Ectodermal cell (in vitro differentiated cells): ENCODE measurements around the gene ATP5F1D.

Experiments
- H3K27ac ChIP-seq: 2 replicates; pipeline ENCODE4 v1.7.0; 2013; ENCODE audit warnings: mild to moderate bottlenecking, low read depth, low read length; ENCODE audit not compliant: insufficient read depth, poor library complexity, severe bottlenecking
- H3K27me3 ChIP-seq: 2 replicates; pipeline ENCODE4 v1.7.0; 2013; ENCODE audit warnings: mild to moderate bottlenecking, low read length; ENCODE audit not compliant: insufficient read depth, control insufficient read depth, poor library complexity, severe bottlenecking
- H3K36me3 ChIP-seq: one replicate; pipeline ENCODE4 v1.7.0; 2013; ENCODE audit warnings: low read length; ENCODE audit not compliant: control insufficient read depth, insufficient read depth
- H3K4me1 ChIP-seq: one replicate; pipeline ENCODE4 v1.7.0; 2013; ENCODE audit warnings: low read length; ENCODE audit not compliant: control insufficient read depth, insufficient read depth
- H3K4me3 ChIP-seq: 2 replicates; pipeline ENCODE4 v1.7.0; 2013; ENCODE audit warnings: low read depth, low read length, control low read depth; ENCODE audit not compliant: insufficient read depth
- H3K9me3 ChIP-seq: 2 replicates; pipeline ENCODE4 v1.7.0; 2013; ENCODE audit warnings: mild to moderate bottlenecking, low read length, moderate library complexity; ENCODE audit not compliant: control insufficient read depth
- WGBS, 2 experiments: methylation state at CpG; one replicate each; pipeline ENCODE4 v1.1.7; 2013; ENCODE audit warnings: missing lambda C conversion rate in 2 of 2; 5-methylcytosine and 5-hydroxymethylcytosine counted together

Gene ATP5F1D

GRCh38 chr19:1227304-1228054 lies 14.1 kb upstream of the ATP5F1D start:
- H3K4me3 ChIP-seq = no peak overlapping the region
- no peak overlapping the region for H3K27ac ChIP-seq
- 94% methylated on average over 56 of the region's 56 CpGs for WGBS, 2 experiments
- H3K4me1 ChIP-seq = peaks cover 9% of the 10 kb centered on the region
- H3K9me3 ChIP-seq = no peaks in the 10 kb centered on the region
- H3K36me3 ChIP-seq = peaks cover 19% of the 10 kb centered on the region
- no peaks in the 10 kb centered on the region for H3K27me3 ChIP-seq

GRCh38 chr19:1228161-1228957 lies 13.2 kb upstream of the ATP5F1D start:
- 97% methylated on average over 100 of the region's 100 CpGs for WGBS, 2 experiments
- Histone ChIP-seq H3K4me1 (peaks cover 9% of the 10 kb centered on the region), H3K4me3 (no peak overlapping the region), H3K27me3 (no peaks in the 10 kb centered on the region), H3K27ac (no peak overlapping the region), H3K9me3 (no peaks in the 10 kb centered on the region), H3K36me3 (peaks cover 20% of the 10 kb centered on the region)

- Histone ChIP-seq H3K27ac (no peak overlapping the region), H3K36me3 (peaks cover 29% of the 10 kb centered on the region), H3K4me1 (peaks cover 9% of the 10 kb centered on the region), H3K4me3 (no peak overlapping the region), H3K27me3 (no peaks in the 10 kb centered on the region), H3K9me3 (no peaks in the 10 kb centered on the region)
- WGBS, 2 experiments = 96 to 97% methylated on average over 158 of the region's 158 CpGs
Observed at GRCh38 chr19:1229056-1229923, 12.3 kb upstream of the ATP5F1D start.

GRCh38 chr19:1229924-1230782 lies 11.4 kb upstream of the ATP5F1D start:
- 92 to 94% methylated on average over 61 of the region's 61 CpGs for WGBS, 2 experiments

GRCh38 chr19:1230783-1231489 lies 10.6 kb upstream of the ATP5F1D start:
- no peaks in the 10 kb centered on the region for H3K27me3 ChIP-seq
- peaks cover 9% of the 10 kb centered on the region for H3K4me1 ChIP-seq
- no peak overlapping the region for H3K4me3 ChIP-seq
- H3K36me3 ChIP-seq = peaks cover 36% of the 10 kb centered on the region
- H3K27ac ChIP-seq = no peak overlapping the region
- WGBS, 2 experiments = 84 to 88% methylated on average over 32 to 33 of the region's 38 CpGs
- H3K9me3 ChIP-seq = no peaks in the 10 kb centered on the region

More at GRCh38 chr19:1229924-1230782, 11.4 kb upstream of the ATP5F1D start:
- no peaks in the 10 kb centered on the region for H3K27me3 ChIP-seq
- H3K4me3 ChIP-seq = no peak overlapping the region
- H3K9me3 ChIP-seq = no peaks in the 10 kb centered on the region
- H3K36me3 ChIP-seq = peaks cover 36% of the 10 kb centered on the region
- peaks cover 9% of the 10 kb centered on the region for H3K4me1 ChIP-seq
- no peak overlapping the region for H3K27ac ChIP-seq

- Histone ChIP-seq H3K9me3 (no peaks in the 10 kb centered on the region), H3K27me3 (no peaks in the 10 kb centered on the region), H3K4me3 (no peak overlapping the region), H3K4me1 (peaks cover 9% of the 10 kb centered on the region), H3K36me3 (peaks cover 29% of the 10 kb centered on the region), H3K27ac (no peak overlapping the region)
- WGBS, 2 experiments = 93 to 94% methylated on average over 15 of the region's 15 CpGs
Observed at GRCh38 chr19:1231729-1232637, 9.6 kb upstream of the ATP5F1D start.

GRCh38 chr19:1232652-1233072 lies 8.9 kb upstream of the ATP5F1D start:
- H3K9me3 ChIP-seq = no peaks in the 10 kb centered on the region
- H3K27me3 ChIP-seq = no peaks in the 10 kb centered on the region
- H3K4me3 ChIP-seq = no peak overlapping the region
- H3K36me3 ChIP-seq = peaks cover 22% of the 10 kb centered on the region
- H3K27ac ChIP-seq = no peak overlapping the region
- WGBS, 2 experiments = 84 to 85% methylated on average over 15 of the region's 15 CpGs
- peaks cover 9% of the 10 kb centered on the region for H3K4me1 ChIP-seq

- Histone ChIP-seq H3K4me3 (no peak overlapping the region), H3K36me3 (peaks cover 17% of the 10 kb centered on the region), H3K4me1 (peaks cover 10% of the 10 kb centered on the region), H3K27me3 (no peaks in the 10 kb centered on the region), H3K27ac (no peak overlapping the region), H3K9me3 (no peaks in the 10 kb centered on the region)
- 96% methylated on average over 24 of the region's 24 CpGs for WGBS, 2 experiments
Observed at GRCh38 chr19:1233115-1233667, 8.4 kb upstream of the ATP5F1D start.
